ENCODE measurements around the gene GRID2. TPM values are rescaled to one million over a fixed set of nuclear protein-coding genes. Genes with fewer than 3 reads are reported as not detected.

Gene GRID2
- total RNA-seq, 4 donors from 2014 or later: not detected

GRCh38 chr4:92970996-92971395 is 667.2 kb downstream of the GRID2 start:
- TF ChIP-seq, protein P1, sequence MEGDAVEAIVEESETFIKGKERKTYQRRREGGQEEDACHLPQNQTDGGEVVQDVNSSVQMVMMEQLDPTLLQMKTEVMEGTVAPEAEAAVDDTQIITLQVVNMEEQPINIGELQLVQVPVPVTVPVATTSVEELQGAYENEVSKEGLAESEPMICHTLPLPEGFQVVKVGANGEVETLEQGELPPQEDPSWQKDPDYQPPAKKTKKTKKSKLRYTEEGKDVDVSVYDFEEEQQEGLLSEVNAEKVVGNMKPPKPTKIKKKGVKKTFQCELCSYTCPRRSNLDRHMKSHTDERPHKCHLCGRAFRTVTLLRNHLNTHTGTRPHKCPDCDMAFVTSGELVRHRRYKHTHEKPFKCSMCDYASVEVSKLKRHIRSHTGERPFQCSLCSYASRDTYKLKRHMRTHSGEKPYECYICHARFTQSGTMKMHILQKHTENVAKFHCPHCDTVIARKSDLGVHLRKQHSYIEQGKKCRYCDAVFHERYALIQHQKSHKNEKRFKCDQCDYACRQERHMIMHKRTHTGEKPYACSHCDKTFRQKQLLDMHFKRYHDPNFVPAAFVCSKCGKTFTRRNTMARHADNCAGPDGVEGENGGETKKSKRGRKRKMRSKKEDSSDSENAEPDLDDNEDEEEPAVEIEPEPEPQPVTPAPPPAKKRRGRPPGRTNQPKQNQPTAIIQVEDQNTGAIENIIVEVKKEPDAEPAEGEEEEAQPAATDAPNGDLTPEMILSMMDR (IDR thresholded peaks at IDR 0.05; ENCODE audit: low read depth): no peak

DNA sequence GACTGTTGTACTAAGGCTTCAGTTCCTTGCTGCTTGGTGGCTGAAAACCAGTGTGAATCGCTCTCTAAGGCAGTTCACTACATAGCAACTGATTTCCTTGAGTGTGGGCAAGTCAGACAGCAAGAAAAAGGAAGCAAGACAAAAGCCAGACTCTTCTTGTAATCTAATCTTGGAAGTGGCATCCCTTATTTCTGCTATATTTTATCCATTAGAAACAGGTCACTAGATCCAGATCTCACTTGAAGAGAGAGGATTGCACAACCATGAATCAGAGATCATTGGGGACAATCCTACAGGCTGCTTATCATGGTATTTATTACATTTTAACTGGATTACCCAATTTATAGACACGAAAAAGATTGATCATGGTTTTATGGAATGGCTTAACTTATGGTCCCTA is 684.5 kb downstream of the GRID2 start:
- TF ChIP-seq, protein P1 (IDR thresholded peaks at IDR 0.05; ENCODE audit: low read depth): no peak

- TF ChIP-seq, protein P1 (IDR thresholded peaks at IDR 0.05; ENCODE audit: low read depth): no peak
These were observed 689.0 kb downstream of the GRID2 start for GRCh38 chr4:92992758-92993157.

DNA sequence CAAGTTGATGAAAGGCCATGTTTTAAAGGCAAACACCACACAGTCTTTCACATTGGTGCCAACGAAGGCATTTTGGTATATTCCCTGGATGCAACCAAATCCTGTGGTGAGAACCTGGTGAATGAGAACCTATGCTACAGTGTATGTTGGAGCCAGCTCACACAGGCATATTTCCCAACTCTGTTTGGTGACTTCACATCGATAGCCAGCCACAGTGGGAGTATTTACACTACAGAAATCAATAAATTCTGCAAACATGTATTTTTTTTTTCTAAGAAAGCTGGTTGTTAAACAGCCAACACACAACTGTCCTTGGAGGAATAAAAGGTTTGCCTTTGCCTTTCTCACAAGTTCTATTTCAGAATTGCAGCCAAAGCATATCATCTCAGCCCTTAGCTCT is 691.0 kb downstream of the GRID2 start:
- TF ChIP-seq, protein P1 (IDR thresholded peaks at IDR 0.05; ENCODE audit: low read depth): no peak

- TF ChIP-seq, protein P1 (IDR thresholded peaks at IDR 0.05; ENCODE audit: low read depth): no peak
These were observed 692.8 kb downstream of the GRID2 start for GRCh38 chr4:92996533-92996932.

- TF ChIP-seq, protein P1 (IDR thresholded peaks at IDR 0.05; ENCODE audit: low read depth): no peak
These were observed 697.1 kb downstream of the GRID2 start for GRCh38 chr4:93000910-93001309.

GRCh38 chr4:93002240-93002639 is 698.5 kb downstream of the GRID2 start:
- TF ChIP-seq, protein P1 (IDR thresholded peaks at IDR 0.05; ENCODE audit: low read depth): no peak
